ENCODE measurements around the gene PSORS1C1.
"Not testable (repeated sequence)": the region's sequence is repeated elsewhere in the genome, so short reads cannot be mapped to it uniquely, and the experiment has no call there.

PSORS1C1 gene

GRCh38 chr6:31114541-31114878 is at the start of gene PSORS1C1:
Gene PSORS1C1 (plus strand): TSS chr6:31114800. CDS start chr6:31129633, 14,833 bp downstream.
- DNase-seq (ENCODE audit: low spot score) = peak; percentile 94

DNA sequence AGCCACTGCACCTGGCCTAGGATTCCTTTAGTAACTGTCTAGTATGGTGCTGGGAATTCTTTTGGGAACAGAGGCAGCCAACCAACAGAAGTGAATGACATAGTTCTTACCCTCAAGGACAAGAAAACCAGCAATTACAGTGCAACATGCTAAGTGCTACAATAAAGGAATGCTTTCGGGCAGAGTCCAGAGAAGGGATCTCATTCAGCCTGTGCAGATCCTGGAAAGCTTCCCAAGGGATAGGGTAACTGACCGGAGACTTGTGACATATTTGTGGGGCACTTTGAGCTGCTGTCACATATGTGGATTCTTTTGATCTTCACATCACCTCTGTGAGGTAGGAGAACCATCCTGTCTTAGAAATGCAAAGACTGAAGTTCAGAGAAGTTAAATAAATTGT is 49.0 kb upstream of the PSORS1C1 start:
- DNase-seq (ENCODE audit: low spot score) = no peak

- DNase-seq (ENCODE audit: low spot score) = not testable (repeated sequence)
Observed at GRCh38 chr6:31067028-31067427, 47.6 kb upstream of the PSORS1C1 start.

DNA sequence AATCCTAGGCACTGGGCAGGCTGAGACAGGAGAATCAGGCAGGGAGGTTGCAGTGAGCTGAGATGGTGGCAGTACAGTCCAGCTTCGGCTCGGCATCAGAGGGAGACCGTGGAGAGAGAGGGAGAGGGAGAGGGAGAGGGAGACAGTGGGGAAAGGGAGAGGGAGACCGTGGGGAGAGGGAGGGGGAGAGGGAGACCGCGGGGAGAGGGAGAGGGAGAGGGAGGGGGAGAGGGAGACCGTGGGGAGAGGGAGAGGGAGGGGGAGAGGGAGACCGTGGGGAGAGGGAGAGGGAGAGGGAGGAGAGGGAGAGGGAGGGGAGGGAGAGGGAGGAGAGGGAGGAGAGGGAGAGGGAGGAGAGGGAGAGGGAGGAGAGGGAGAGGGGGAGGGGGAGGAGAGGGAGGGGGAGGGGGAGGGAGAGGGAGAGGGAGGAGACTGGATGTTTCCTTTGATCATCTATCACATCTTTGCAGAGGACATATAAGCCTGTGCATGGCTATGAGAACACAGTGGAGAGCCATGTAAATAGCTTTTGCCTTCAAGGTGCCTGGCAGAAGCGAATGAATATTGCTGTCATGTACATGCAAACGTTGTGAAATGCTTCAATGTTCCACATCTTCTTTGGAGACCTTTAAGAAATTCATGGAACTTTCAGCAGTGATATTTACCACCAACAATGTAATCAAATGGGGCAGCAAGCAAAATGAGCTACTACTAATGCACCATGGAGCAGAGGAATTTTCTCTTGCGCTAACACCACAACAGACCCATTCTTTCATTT is 46.5 kb upstream of the PSORS1C1 start:
- DNase-seq (ENCODE audit: low spot score) = not testable (repeated sequence)

GRCh38 chr6:31068669-31069340 is 45.8 kb upstream of the PSORS1C1 start:
- DNase-seq (ENCODE audit: low spot score) = peak; percentile 90

DNA sequence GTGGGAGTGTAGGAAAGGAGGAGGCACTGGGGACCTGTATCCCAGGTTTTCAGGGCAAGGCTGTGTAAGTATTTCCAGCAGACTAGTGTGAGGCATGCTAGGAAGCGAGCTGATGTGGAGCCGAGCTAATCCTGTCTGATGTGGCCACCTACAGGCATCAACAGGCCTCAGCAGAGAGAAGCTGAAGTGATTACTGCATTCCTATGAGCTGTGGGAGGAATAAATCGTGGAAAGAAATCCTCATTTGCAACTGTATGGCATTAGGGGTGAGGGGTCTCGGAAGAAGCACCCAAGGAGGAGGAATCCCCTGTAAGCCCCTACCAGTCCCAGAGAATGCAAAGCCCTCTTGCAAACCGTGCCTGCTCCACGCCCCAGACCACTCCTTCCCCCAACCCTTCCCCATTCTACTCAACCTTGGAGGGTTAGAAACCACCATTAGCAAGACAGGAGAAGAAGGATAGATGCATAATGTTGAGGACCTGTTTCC is 43.8 kb upstream of the PSORS1C1 start:
- DNase-seq (ENCODE audit: low spot score) = peak; percentile 84

- DNase-seq (ENCODE audit: low spot score) = no peak
Observed at GRCh38 chr6:31074401-31074800, 40.2 kb upstream of the PSORS1C1 start.

GRCh38 chr6:31075528-31075927 is 39.1 kb upstream of the PSORS1C1 start:
- DNase-seq (ENCODE audit: low spot score) = peak; percentile 33

GRCh38 chr6:31076611-31077010 is 38.0 kb upstream of the PSORS1C1 start:
- DNase-seq (ENCODE audit: low spot score) = no peak

DNA sequence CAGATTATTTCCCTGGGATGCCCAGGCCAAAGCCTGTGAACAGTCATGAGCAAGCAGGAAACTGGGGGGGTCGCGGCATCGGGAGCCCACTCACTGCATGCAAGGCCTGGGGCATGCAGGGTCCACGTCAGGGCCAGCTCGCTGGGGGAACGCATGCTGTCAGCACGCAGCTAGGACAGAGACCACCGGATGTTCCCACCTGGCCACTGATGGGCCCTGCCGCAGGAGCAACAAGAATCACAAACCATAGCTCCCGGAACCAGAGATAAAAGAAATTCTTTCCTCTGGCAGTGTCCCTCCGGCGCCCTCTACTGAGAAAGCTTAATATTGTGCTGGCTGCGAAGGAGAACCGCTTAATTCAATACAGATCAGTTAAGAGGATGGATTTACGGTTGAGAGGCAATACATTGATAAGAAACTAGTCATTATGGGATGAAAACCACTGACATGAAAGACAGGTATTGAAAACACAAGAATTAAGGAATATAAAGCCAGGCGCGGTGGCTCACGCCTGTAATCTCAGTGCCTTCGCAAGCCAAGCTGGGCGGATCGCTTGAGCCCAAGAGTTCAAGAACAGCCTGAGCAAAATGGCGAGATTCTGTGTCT is 34.8 kb upstream of the PSORS1C1 start:
- peak; percentile 83 for DNase-seq (ENCODE audit: low spot score)

GRCh38 chr6:31081872-31082271 is 32.7 kb upstream of the PSORS1C1 start:
- no peak for DNase-seq (ENCODE audit: low spot score)

GRCh38 chr6:31083742-31084354 is 30.8 kb upstream of the PSORS1C1 start:
- DNase-seq (ENCODE audit: low spot score) = peak; percentile 36

DNA sequence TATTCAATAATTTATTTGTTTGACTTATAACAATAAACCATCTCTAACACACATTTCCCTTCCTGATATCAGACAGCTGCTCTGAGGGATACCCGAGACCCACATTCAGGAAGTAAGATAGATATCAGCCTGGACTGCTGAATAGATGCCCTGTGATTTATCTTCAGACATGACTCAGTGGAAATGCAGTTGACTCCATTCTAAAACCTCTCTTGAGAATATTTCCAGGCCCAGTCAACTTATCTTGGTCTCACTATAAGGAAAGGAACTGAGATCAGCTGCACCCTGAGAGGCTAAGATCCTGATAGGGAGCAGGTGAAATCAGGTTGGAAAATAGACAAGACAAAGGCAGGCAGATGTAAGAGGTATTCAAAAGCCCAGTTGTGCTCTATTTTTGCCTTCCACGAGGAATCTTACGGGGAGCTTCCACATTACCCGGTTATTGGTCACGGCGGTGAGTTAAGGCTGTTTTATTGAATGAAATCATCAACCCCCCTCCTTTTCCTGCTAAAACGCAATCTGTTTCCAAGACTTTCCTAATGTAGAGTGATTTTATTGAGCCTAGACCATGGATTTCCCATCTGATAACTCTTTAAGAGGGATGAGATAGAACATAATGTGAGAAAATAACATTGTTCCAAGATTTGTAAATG is 27.7 kb upstream of the PSORS1C1 start:
- DNase-seq (ENCODE audit: low spot score) = peak; percentile 46

DNA sequence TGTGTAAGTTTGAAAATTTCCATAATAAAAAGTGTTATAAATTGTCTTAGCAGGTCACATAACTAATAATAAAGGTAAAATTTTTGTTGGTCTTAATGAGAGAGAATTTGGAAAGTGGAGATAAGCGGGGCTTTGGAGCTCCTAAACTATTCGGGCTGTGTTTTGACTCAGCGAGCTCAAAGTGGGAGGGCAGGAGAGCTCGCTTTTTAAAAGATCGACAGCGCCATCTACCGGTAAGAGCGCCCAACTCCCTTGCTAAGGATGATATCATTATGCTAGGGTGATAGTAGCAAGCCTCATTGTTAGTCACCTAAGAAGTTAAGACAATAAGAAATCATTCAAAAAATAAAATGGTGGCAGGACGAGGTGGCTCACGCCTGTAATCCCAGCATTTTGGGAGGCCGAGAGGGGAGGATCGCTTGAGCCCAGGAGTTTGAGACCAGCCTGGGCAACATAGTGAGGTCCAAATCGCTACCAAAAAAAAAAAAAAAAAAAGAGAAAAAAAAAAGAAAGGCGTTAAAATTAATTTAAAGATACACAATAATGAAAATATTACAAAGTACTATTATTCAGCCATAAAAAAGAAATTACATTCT is 27.0 kb upstream of the PSORS1C1 start:
- peak; percentile 92 for DNase-seq (ENCODE audit: low spot score)

GRCh38 chr6:31090275-31090972 is 24.2 kb upstream of the PSORS1C1 start:
- no peak for DNase-seq (ENCODE audit: low spot score)

DNA sequence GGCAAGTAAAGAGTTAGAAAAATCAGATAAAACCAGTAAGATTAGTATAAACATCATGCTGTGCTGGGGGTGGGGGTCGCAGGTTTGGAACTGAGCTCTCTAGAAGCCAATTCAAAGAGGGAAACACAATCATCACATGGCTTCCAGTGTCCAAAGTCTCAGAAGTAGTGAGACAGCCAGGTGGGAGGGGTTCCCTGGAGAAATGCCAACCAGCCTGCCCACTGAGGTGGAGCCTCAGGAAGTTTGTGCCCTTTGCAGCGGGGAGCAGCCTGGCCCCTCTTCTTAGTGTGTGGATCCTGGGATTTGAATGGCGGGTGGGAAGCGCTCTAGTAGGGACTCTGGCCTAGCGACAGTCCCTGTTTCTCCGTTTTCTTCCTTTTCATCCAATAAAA is 23.6 kb upstream of the PSORS1C1 start:
- DNase-seq (ENCODE audit: low spot score) = no peak

DNA sequence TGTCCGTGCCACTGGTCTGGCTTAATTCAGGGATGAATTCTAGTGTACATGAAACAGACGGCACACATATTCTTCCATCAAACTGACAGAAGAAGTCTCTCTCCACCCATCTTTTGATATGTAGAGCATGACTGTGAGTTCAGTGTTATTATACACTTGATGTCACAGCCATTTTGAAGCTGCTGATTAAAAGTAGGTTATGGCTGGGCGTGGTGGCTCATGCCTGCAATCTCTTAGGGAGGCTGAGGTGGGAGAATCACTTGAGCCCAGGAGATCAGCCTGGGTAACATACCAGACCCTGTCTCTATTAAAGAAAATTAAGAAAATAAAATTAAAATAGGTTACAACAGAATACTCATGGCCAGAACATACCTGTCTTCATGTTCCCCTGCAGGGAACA is 22.9 kb upstream of the PSORS1C1 start:
- no peak for DNase-seq (ENCODE audit: low spot score)

DNA sequence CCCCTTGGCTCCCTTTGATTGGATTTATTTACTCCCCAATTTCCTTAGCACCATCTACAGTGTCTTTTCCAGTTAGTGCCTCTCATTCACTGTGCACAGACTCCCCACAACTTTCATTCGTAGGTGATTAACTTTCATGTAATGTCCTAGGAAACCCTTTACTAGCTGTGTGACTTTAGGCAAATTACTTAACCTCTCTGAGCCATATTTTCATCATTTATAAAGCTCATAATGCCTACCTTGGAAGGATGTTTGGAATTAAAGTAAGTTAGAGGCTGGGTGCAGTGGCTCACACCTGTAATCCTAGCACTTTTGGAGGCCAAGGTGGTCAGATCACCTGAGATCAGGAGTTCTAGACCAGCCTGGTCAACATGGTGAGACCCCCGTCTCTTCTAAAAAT is 22.4 kb upstream of the PSORS1C1 start:
- no peak for DNase-seq (ENCODE audit: low spot score)

- no peak for DNase-seq (ENCODE audit: low spot score)
Observed at GRCh38 chr6:31092769-31093505, 21.7 kb upstream of the PSORS1C1 start.

DNA sequence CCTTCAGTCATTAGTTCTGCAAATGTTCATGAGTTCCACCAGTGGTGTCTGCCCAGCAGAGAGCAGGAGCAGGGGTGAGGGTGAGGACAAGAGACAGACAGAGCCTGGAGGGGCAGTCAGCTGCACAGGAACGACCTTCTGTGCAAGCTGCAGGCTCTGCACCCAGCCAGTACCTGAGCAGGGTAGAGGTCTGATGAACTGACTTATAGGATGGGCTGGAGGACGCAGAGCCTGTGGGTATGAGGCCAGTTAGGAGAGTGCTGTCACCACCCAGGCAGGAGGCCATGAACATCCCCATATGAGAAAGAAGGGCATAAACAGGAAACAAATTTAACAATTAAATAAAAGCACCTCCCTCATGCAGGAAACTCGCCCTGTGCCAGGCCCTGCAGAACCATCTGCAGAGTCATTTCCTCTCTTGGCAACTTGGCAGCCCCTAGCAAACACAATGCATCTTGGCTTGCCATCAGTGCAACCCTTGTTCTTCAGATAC is 20.2 kb upstream of the PSORS1C1 start:
- no peak for DNase-seq (ENCODE audit: low spot score)
